HFFc6 (cell line): ENCODE measurements around the gene SHISA6. TPM values are rescaled to one million over a fixed set of nuclear protein-coding genes. Genes with fewer than 3 reads are reported as not detected.

Experiments used
- DNase-seq: peaks from one replicate; pipeline ENCODE4 v3.0.0-alpha.2; 2018
- H3K27ac Mint-ChIP-seq: 2 replicates; pipeline ENCODE4 v1.8.0; 2020; ENCODE audit warnings: mild to moderate bottlenecking, mixed read lengths
- H3K27me3 Mint-ChIP-seq: 2 replicates; pipeline ENCODE4 v1.8.0; 2021; ENCODE audit warnings: mild to moderate bottlenecking, moderate library complexity, mixed read lengths; ENCODE audit not compliant: insufficient read depth
- H3K36me3 Mint-ChIP-seq: 2 replicates; pipeline ENCODE4 v1.8.0; 2021; ENCODE audit warnings: low read depth, mixed read lengths
- H3K4me1 Mint-ChIP-seq: 2 replicates; pipeline ENCODE4 v1.8.0; 2020; ENCODE audit warnings: low read depth, mixed read lengths
- H3K4me3 Mint-ChIP-seq: 2 replicates; pipeline ENCODE4 v1.8.0; 2020; ENCODE audit warnings: mild to moderate bottlenecking, moderate library complexity, mixed read lengths
- H3K9me3 Mint-ChIP-seq: 2 replicates; pipeline ENCODE4 v1.8.0; 2020; ENCODE audit warnings: mild to moderate bottlenecking, mixed read lengths
- CTCF ChIP-seq: fragments of 200-600 bp; sonication (generic); IDR thresholded peaks from 2 replicates; pipeline ENCODE4 v1.5.0; 2021; ENCODE audit warnings: antibody characterized with exemption, mild to moderate bottlenecking
- total RNA-seq, 6 experiments: library from RNA; stranded (reverse); fragmentation: NEBNext Ultra II Directional; extraction: Animal tissue kit (Norgen Biotek cat#: 25700); gene quantifications; 2 replicates in 1 of 6; 3 replicates in 5 of 6; pipeline ENCODE4 v1.2.3, GENCODE V29; 2021

Gene SHISA6
- total RNA-seq, 6 experiments from 2014 or later = not detected

GRCh38 chr17:11319894-11320293 is 78.9 kb downstream of the SHISA6 start:
- H3K36me3 Mint-ChIP-seq = no peaks in the 10 kb centered on the region; the same call in 1 of the 2 replicates
- no peak for TF ChIP-seq CTCF
- no peak overlapping the region for H3K4me3 Mint-ChIP-seq
- no peaks in the 10 kb centered on the region for H3K4me1 Mint-ChIP-seq
- no peak overlapping the region for H3K27ac Mint-ChIP-seq
- peaks cover 57% of the 10 kb centered on the region for H3K9me3 Mint-ChIP-seq
- no peak for DNase-seq
- H3K27me3 Mint-ChIP-seq = no peaks in the 10 kb centered on the region

DNA sequence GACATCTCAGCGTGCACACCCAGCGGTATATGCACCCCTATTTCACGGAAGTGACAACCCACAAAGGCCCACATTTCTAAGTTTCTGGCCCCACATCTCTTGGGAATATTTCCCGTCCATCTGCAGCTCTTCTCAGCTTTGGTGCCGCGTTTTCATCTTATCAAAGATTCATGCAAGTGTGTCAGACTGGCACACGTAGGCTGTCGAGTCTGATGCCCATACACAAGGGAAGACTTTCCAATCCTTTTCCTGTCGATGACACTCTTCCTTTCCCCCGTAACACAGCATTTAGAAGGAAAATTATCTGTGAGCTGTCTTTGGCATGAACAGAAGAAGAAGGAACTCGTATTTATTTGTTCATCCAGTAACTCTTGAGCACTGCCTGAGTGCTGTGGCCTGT is 83.0 kb downstream of the SHISA6 start:
- Mint-ChIP-seq H3K4me1 (no peaks in the 10 kb centered on the region), H3K4me3 (no peak overlapping the region), H3K27me3 (no peaks in the 10 kb centered on the region), H3K27ac (no peak overlapping the region), H3K9me3 (peaks cover 61% of the 10 kb centered on the region), H3K36me3 (no peaks in the 10 kb centered on the region; the same call in 1 of the 2 replicates)
- no peak for DNase-seq
- TF ChIP-seq CTCF = no peak

DNA sequence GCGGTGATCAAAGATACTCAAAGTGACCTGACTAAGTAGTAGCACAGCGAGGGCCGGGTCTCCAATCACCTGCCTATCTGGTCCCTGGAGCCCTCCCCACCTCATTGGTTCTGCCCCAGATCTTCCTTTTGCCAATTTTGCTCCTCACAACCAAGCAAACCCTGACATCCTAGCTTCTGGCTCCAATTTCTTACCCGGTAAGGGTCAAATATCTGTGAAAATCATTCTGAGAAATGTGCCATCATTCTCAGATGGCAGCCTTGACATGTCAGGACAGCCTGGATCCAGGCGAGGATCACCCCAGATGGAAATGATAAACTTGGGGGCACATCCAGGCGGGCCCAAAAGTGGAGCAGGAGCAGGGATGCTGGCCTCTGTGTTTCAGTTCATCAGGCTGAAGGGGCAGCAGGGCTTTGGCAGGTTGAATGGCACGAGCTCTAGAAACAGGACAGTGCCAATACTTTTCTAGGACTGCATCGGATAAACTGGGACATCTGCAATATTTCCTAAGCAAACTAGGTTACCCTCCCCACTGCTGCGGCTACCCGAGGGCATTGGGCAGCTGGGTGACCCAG is 83.9 kb downstream of the SHISA6 start:
- H3K36me3 Mint-ChIP-seq = no peaks in the 10 kb centered on the region; the same call in 1 of the 2 replicates
- H3K4me3 Mint-ChIP-seq = no peak overlapping the region
- H3K27me3 Mint-ChIP-seq = no peaks in the 10 kb centered on the region
- peaks cover 56% of the 10 kb centered on the region for H3K9me3 Mint-ChIP-seq
- TF ChIP-seq CTCF = no peak
- no peak for DNase-seq
- H3K27ac Mint-ChIP-seq = no peak overlapping the region
- no peaks in the 10 kb centered on the region for H3K4me1 Mint-ChIP-seq

DNA sequence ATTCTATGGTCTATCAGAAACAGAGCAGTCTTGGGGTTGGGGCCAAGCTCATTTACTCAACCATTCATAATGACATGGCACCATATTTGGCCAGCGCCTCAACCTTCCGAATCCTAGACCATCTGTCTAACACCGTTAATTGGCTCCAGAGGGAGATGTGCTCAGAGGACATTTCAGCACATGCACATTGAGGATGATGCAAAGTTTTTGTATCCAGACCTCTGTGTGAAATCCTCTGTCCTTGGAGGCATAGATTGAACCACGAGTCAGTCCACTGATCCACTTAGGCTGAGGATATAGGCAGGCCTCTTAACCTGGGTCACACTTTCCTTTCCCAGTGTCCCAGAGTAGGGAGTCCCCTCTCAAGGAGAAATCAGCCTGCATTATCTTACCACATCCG is 85.5 kb downstream of the SHISA6 start:
- no peaks in the 10 kb centered on the region for H3K27me3 Mint-ChIP-seq
- no peak overlapping the region for H3K4me3 Mint-ChIP-seq
- H3K9me3 Mint-ChIP-seq = peaks cover 56% of the 10 kb centered on the region
- no peak overlapping the region for H3K27ac Mint-ChIP-seq
- DNase-seq = no peak
- H3K36me3 Mint-ChIP-seq = peaks cover 4% of the 10 kb centered on the region
- no peaks in the 10 kb centered on the region for H3K4me1 Mint-ChIP-seq
- TF ChIP-seq CTCF = no peak

- peaks cover 4% of the 10 kb centered on the region for H3K36me3 Mint-ChIP-seq
- H3K27ac Mint-ChIP-seq = no peak overlapping the region
- H3K4me3 Mint-ChIP-seq = no peak overlapping the region
- TF ChIP-seq CTCF = no peak
- peaks cover 55% of the 10 kb centered on the region for H3K9me3 Mint-ChIP-seq
- no peak for DNase-seq
- H3K27me3 Mint-ChIP-seq = no peaks in the 10 kb centered on the region
- no peaks in the 10 kb centered on the region for H3K4me1 Mint-ChIP-seq
Observed at GRCh38 chr17:11328770-11329169, 87.8 kb downstream of the SHISA6 start.

DNA sequence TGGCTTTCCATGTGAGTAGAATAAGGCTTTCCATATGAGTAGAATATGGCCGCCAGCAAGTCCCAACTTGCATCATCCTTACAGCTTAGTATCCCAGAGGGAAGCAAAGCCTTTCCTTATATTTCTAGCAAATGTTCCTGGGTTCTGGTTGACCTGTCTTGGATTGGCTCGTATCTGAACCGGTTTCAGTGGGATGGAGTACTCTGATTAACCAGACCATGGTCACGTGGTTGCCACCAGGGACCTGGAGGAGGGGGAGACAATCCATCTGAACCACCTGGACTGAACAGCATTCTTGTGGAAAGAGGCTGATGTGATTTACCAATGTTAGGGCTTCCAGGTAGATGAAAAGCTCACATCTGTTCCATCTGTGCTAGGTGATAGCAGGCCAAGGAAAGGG is 89.0 kb downstream of the SHISA6 start:
- DNase-seq = no peak
- Mint-ChIP-seq H3K4me3 (no peak overlapping the region), H3K36me3 (peaks cover 4% of the 10 kb centered on the region), H3K4me1 (no peaks in the 10 kb centered on the region), H3K27me3 (no peaks in the 10 kb centered on the region), H3K9me3 (peaks cover 46% of the 10 kb centered on the region), H3K27ac (no peak overlapping the region)
- TF ChIP-seq CTCF = no peak
